HG02884 (cell line): Measurements from ENCODE around the gene TSPAN15.
"Not testable (repeated sequence)": the region's sequence is repeated elsewhere in the genome, so short reads cannot be mapped to it uniquely, and the experiment has no call there.

Experiments used
- ATAC-seq: cut with Tn5 transposase; IDR thresholded peaks from one replicate; pipeline ENCODE4 v1.9.1; 2021; ENCODE audit warnings: mild to moderate bottlenecking, moderate library complexity; ENCODE audit not compliant: unreplicated experiment

Gene TSPAN15

GRCh38 chr10:69481811-69482524 lies 30.7 kb downstream of the TSPAN15 start:
- no peak for ATAC-seq

GRCh38 chr10:69483963-69484362 lies 32.7 kb downstream of the TSPAN15 start:
- ATAC-seq = no peak

- ATAC-seq = no peak
Observed at GRCh38 chr10:69484736-69485135, 33.5 kb downstream of the TSPAN15 start.

GRCh38 chr10:69486922-69487730 lies 35.9 kb downstream of the TSPAN15 start:
- ATAC-seq = no peak

GRCh38 chr10:69488149-69488844 lies 37.0 kb downstream of the TSPAN15 start:
- not testable (repeated sequence) for ATAC-seq

GRCh38 chr10:69488856-69489255 lies 37.6 kb downstream of the TSPAN15 start:
- ATAC-seq = not testable (repeated sequence)

GRCh38 chr10:69489506-69490090 lies 38.3 kb downstream of the TSPAN15 start:
- ATAC-seq = no peak

- no peak for ATAC-seq
Observed at GRCh38 chr10:69490876-69491275, 39.6 kb downstream of the TSPAN15 start.

GRCh38 chr10:69491611-69492010 lies 40.3 kb downstream of the TSPAN15 start:
- ATAC-seq = no peak

- ATAC-seq = no peak
Observed at GRCh38 chr10:69492091-69492745, 41.0 kb downstream of the TSPAN15 start.

- ATAC-seq = no peak
Observed at GRCh38 chr10:69492746-69493462, 41.6 kb downstream of the TSPAN15 start.

- ATAC-seq = no peak
Observed at GRCh38 chr10:69494626-69495558, 43.6 kb downstream of the TSPAN15 start.

- ATAC-seq = no peak
Observed at GRCh38 chr10:69495666-69496065, 44.4 kb downstream of the TSPAN15 start.

- ATAC-seq = no peak
Observed at GRCh38 chr10:69496352-69497230, 45.3 kb downstream of the TSPAN15 start.

- ATAC-seq = no peak
Observed at GRCh38 chr10:69497231-69497561, 45.9 kb downstream of the TSPAN15 start.

- ATAC-seq = no peak
Observed at GRCh38 chr10:69497611-69498390, 46.5 kb downstream of the TSPAN15 start.

- ATAC-seq = no peak
Observed at GRCh38 chr10:69498711-69499471, 47.6 kb downstream of the TSPAN15 start.
